GM19438 (cell line): ENCODE measurements around the gene CTIF.

Source experiments
- ATAC-seq: cut with Tn5 transposase; IDR thresholded peaks from one replicate; pipeline ENCODE4 v1.9.1; 2021; ENCODE audit warnings: low read depth; ENCODE audit not compliant: unreplicated experiment

CTIF gene

GRCh38 chr18:48573632-48574283, 34.9 kb downstream of the CTIF start:
- no peak for ATAC-seq

- ATAC-seq, result no peak
These were observed 36.0 kb downstream of the CTIF start for GRCh38 chr18:48574667-48575300.

GRCh38 chr18:48575301-48575657, 36.4 kb downstream of the CTIF start:
- ATAC-seq, result no peak

GRCh38 chr18:48575658-48576456, 37.0 kb downstream of the CTIF start:
- no peak for ATAC-seq

GRCh38 chr18:48576457-48576771, 37.6 kb downstream of the CTIF start:
- no peak for ATAC-seq

- no peak for ATAC-seq
These were observed 38.8 kb downstream of the CTIF start for GRCh38 chr18:48577478-48578190.

- ATAC-seq, result no peak
These were observed 39.5 kb downstream of the CTIF start for GRCh38 chr18:48578289-48578688.

- no peak for ATAC-seq
These were observed 41.2 kb downstream of the CTIF start for GRCh38 chr18:48580066-48580465.

- ATAC-seq, result no peak
These were observed 42.0 kb downstream of the CTIF start for GRCh38 chr18:48580782-48581181.

GRCh38 chr18:48581206-48581605, 42.4 kb downstream of the CTIF start:
- no peak for ATAC-seq

- ATAC-seq, result no peak
These were observed 43.1 kb downstream of the CTIF start for GRCh38 chr18:48581941-48582340.

GRCh38 chr18:48582946-48583345, 44.1 kb downstream of the CTIF start:
- no peak for ATAC-seq

GRCh38 chr18:48583573-48583972, 44.7 kb downstream of the CTIF start:
- ATAC-seq, result no peak

GRCh38 chr18:48589797-48590519, 51.1 kb downstream of the CTIF start:
- ATAC-seq, result no peak

GRCh38 chr18:48590678-48591077, 51.8 kb downstream of the CTIF start:
- no peak for ATAC-seq

GRCh38 chr18:48592540-48593171, 53.8 kb downstream of the CTIF start:
- ATAC-seq, result no peak

- no peak for ATAC-seq
These were observed 55.8 kb downstream of the CTIF start for GRCh38 chr18:48594471-48595094.

GRCh38 chr18:48595703-48596218, 56.9 kb downstream of the CTIF start:
- ATAC-seq, result no peak

- no peak for ATAC-seq
These were observed 58.3 kb downstream of the CTIF start for GRCh38 chr18:48597110-48597509.

GRCh38 chr18:48597671-48598070, 58.8 kb downstream of the CTIF start:
- ATAC-seq, result no peak
